Measurements from ENCODE around the gene PEX11A. TPM values are rescaled to one million over a fixed set of nuclear protein-coding genes. Genes with fewer than 3 reads are reported as not detected.
A peak's percentile ranks its signal among the peaks of the same experiment; 100 is the strongest.

The PEX11A gene
- total RNA-seq, 2 donors from 2014 or later: 14.7 to 19.0 TPM

- DNase-seq: no peak
- Histone ChIP-seq H3K4me1 (no peaks in the 10 kb centered on the region), H3K27me3 (no peaks in the 10 kb centered on the region), H3K36me3 (no peaks in the 10 kb centered on the region), H3K9ac (ENCODE audit: low read depth in 2 of 2, low read length in 2 of 2) (no peak overlapping the region), H3K27ac (no peak overlapping the region), H3K9me3 (no peaks in the 10 kb centered on the region), H3K4me3 (no peak overlapping the region)
- intact Hi-C loops (cut with DNase I): no loop called here
- TF ChIP-seq CTCF (IDR thresholded peaks at IDR 0.05): no peak
These were observed 4.6 kb downstream of the PEX11A start for GRCh38 chr15:89685995-89686394.

GRCh38 chr15:89681146-89681545, 9.4 kb downstream of the PEX11A start:
- TF ChIP-seq CTCF (IDR thresholded peaks at IDR 0.05): no peak
- H3K4me1 ChIP-seq: no peaks in the 10 kb centered on the region
- no peaks in the 10 kb centered on the region for H3K27me3 ChIP-seq
- H3K36me3 ChIP-seq: no peaks in the 10 kb centered on the region
- H3K9ac ChIP-seq (ENCODE audit: low read depth in 2 of 2, low read length in 2 of 2): peak overlapping the region in 1 of 2 donors; percentile 52
- no peaks in the 10 kb centered on the region for H3K9me3 ChIP-seq
- peak overlapping the region; percentile 54 for H3K27ac ChIP-seq
- intact Hi-C loops (cut with DNase I): no loop called here
- no peak overlapping the region for H3K4me3 ChIP-seq
- peak; percentile 17 for DNase-seq

GRCh38 chr15:89680282-89680873, 10.2 kb downstream of the PEX11A start:
- intact Hi-C loops (cut with DNase I): no loop called here
- no peaks in the 10 kb centered on the region for H3K4me1 ChIP-seq
- DNase-seq: peak; percentile 83
- no peaks in the 10 kb centered on the region for H3K27me3 ChIP-seq
- no peak overlapping the region for H3K4me3 ChIP-seq
- H3K9me3 ChIP-seq: no peaks in the 10 kb centered on the region
- H3K36me3 ChIP-seq: no peaks in the 10 kb centered on the region
- peak overlapping the region in 1 of 2 donors; percentile 52 for H3K9ac ChIP-seq (ENCODE audit: low read depth in 2 of 2, low read length in 2 of 2)
- H3K27ac ChIP-seq: peak overlapping the region; percentile 54
- no peak for TF ChIP-seq CTCF (IDR thresholded peaks at IDR 0.05)

- H3K9ac ChIP-seq (ENCODE audit: low read depth in 2 of 2, low read length in 2 of 2): peak within 1 kb of the TSS; percentile 19 to 52
- no peaks in the 10 kb centered on the region for H3K9me3 ChIP-seq
- DNase-seq: peak; percentile 16
- no peaks in the 10 kb centered on the region for H3K36me3 ChIP-seq
- H3K27me3 ChIP-seq: no peaks in the 10 kb centered on the region
- intact Hi-C loops (cut with DNase I): no loop called here
- H3K4me3 ChIP-seq: no peak within 1 kb of the TSS
- no peaks in the 10 kb centered on the region for H3K4me1 ChIP-seq
- TF ChIP-seq CTCF (IDR thresholded peaks at IDR 0.05): no peak
- H3K27ac ChIP-seq: peak within 1 kb of the TSS; percentile 54
These were observed 11.3 kb downstream of the PEX11A start, which contains the start of gene PLIN1 for GRCh38 chr15:89679212-89679611. Gene PLIN1, minus strand, starts transcription at chr15:89679367. Its CDS starts 1,878 bp downstream, at chr15:89677489.

GRCh38 chr15:89677381-89677780, 13.2 kb downstream of the PEX11A start:
- TF ChIP-seq CTCF (IDR thresholded peaks at IDR 0.05): no peak
- Histone ChIP-seq H3K4me3 (no peak overlapping the region), H3K27me3 (no peaks in the 10 kb centered on the region), H3K9ac (ENCODE audit: low read depth in 2 of 2, low read length in 2 of 2) (no peak overlapping the region), H3K4me1 (no peaks in the 10 kb centered on the region), H3K9me3 (no peaks in the 10 kb centered on the region), H3K27ac (no peak overlapping the region), H3K36me3 (no peaks in the 10 kb centered on the region)
- DNase-seq: peak; percentile 5
- intact Hi-C loops (cut with DNase I): no loop called here
